GM23248 (cell line): Measurements from ENCODE around the gene EMC6.

Experiments used
- EZH2 ChIP-seq: fragments of 200-600 bp; sonication (generic); IDR thresholded peaks from 2 replicates; pipeline ENCODE4 v1.6.1; 2018; ENCODE audit warnings: antibody characterized with exemption, mild to moderate bottlenecking; ENCODE audit not compliant: insufficient read depth, poor library complexity, severe bottlenecking
- EZH2phosphoT487 ChIP-seq: fragments of 200-600 bp; sonication (generic); IDR thresholded peaks from 2 replicates; pipeline ENCODE4 v1.6.1; 2018; ENCODE audit warnings: antibody characterized with exemption, moderate library complexity, mild to moderate bottlenecking, low read depth; ENCODE audit not compliant: insufficient read depth

- TF ChIP-seq EZH2phosphoT487 (no peak), EZH2 (no peak)
Observed at GRCh38 chr17:3708366-3708765, 39.8 kb downstream of the EMC6 start.
